Subcutaneous abdominal adipose tissue (tissue), 5 donors: ENCODE results near the gene MMP23B.
"Not testable (repeated sequence)": the region's sequence is repeated elsewhere in the genome, so short reads cannot be mapped to it uniquely, and the experiment has no call there.

Experiments used
- H3K27ac ChIP-seq: one replicate; pipeline ENCODE4 v1.7.0; 2013; ENCODE audit warnings: low read depth, mild to moderate bottlenecking, inconsistent platforms, low read length, moderate library complexity
- H3K27me3 ChIP-seq, 5 donors: one replicate each; pipeline ENCODE4 v1.7.0; 2013; ENCODE audit warnings: low read length in 5 of 5, inconsistent platforms in 1 of 5; ENCODE audit not compliant: control insufficient read depth in 5 of 5, insufficient read depth in 4 of 5
- H3K36me3 ChIP-seq, 5 donors: one replicate each; pipeline ENCODE4 v1.7.0; 2013; ENCODE audit warnings: low read length in 5 of 5; ENCODE audit not compliant: control insufficient read depth in 5 of 5, insufficient read depth in 5 of 5
- H3K4me1 ChIP-seq, 5 donors: one replicate each; pipeline ENCODE4 v1.7.0; 2013; ENCODE audit warnings: low read length in 5 of 5, mild to moderate bottlenecking in 3 of 5, moderate library complexity in 1 of 5; ENCODE audit not compliant: control insufficient read depth in 5 of 5, insufficient read depth in 5 of 5
- H3K4me3 ChIP-seq, 5 donors: one replicate each; pipeline ENCODE4 v1.7.0; 2013; ENCODE audit warnings: low read length in 5 of 5, low read depth in 1 of 5
- H3K9ac ChIP-seq, 5 donors: one replicate each; pipeline ENCODE4 v1.7.0; 2013; ENCODE audit warnings: low read length in 5 of 5, mild to moderate bottlenecking in 4 of 5, moderate library complexity in 3 of 5
- H3K9me3 ChIP-seq, 5 donors: one replicate each; pipeline ENCODE4 v1.7.0; 2013; ENCODE audit warnings: low read length in 5 of 5; ENCODE audit not compliant: control insufficient read depth in 5 of 5
- donor health status: healthy.
- donor health status: healthy.
- donor health status: healthy.
- donor health status: healthy.
- donor health status: healthy.

Gene MMP23B

GRCh38 chr1:1646326-1646725 lies 14.4 kb downstream of the MMP23B start:
- not testable (repeated sequence) for H3K9me3 ChIP-seq, H3K27me3 ChIP-seq, H3K9ac ChIP-seq, H3K4me1 ChIP-seq, H3K27ac ChIP-seq, H3K4me3 ChIP-seq
- peaks cover 9 to 38% (median 26%) of the 10 kb centered on the region in 5 donors for H3K36me3 ChIP-seq

DNA sequence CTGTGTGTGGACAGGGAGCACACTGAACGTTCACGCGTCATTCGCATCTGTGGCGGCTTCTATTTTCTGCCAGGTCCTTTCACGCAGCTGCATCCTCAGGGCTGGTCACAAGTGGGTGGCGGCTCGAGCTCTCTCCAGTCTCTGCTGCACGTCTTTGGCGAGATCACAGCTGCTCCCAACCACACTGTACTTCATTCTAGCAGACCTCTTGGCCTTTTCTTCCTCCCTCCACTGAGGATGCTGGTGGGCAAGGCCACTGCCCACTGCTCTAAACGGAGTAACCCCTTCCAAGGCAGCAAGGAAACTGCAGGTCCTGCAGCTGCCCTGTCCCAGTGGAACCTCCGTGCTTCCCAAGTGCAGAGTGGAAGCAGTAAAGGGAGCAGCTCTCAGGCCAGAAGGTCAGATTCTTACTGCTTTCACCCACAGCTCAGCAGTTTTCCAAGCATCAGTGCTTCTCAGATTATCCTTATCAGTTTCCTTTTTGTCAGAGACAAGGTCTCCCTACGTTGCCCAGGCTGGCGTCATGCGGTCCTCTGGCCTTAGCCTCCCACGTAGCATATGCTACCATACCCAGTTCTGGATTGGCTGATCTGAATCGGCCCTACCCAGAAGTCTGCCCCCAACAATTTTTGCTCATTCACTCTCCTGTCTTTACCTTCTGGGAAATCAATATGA lies 15.7 kb downstream of the MMP23B start:
- H3K27ac ChIP-seq, H3K9me3 ChIP-seq, H3K27me3 ChIP-seq, H3K9ac ChIP-seq, H3K4me1 ChIP-seq, H3K4me3 ChIP-seq: not testable (repeated sequence)
- H3K36me3 ChIP-seq = peaks cover 21 to 48% (median 39%) of the 10 kb centered on the region in 5 donors

GRCh38 chr1:1648265-1648664 lies 16.3 kb downstream of the MMP23B start:
- H3K27ac ChIP-seq, H3K9ac ChIP-seq, H3K4me1 ChIP-seq, H3K9me3 ChIP-seq, H3K4me3 ChIP-seq, H3K27me3 ChIP-seq: not testable (repeated sequence)
- H3K36me3 ChIP-seq = peaks cover 21 to 48% (median 39%) of the 10 kb centered on the region in 5 donors

GRCh38 chr1:1658583-1659549 lies 26.9 kb downstream of the MMP23B start, which contains the start of gene CDK11B:
Gene CDK11B, minus strand, starts transcription at chr1:1659004. Its CDS starts 1,519 bp downstream, at chr1:1657485.
- not testable (repeated sequence) for H3K4me1 ChIP-seq, H3K9me3 ChIP-seq, H3K27me3 ChIP-seq
- peak within 1 kb of the TSS; percentile 89 for H3K27ac ChIP-seq
- peak within 1 kb of the TSS; percentile 55 to 72 (median 62) for H3K4me3 ChIP-seq
- peak within 1 kb of the TSS in 3 of 5 donors; percentile 62 to 82 (median 77) for H3K9ac ChIP-seq
- peaks cover 3 to 27% (median 12%) of the 10 kb centered on the region in 5 donors for H3K36me3 ChIP-seq

GRCh38 chr1:1662392-1662791 lies 30.4 kb downstream of the MMP23B start:
- H3K27ac ChIP-seq, H3K9me3 ChIP-seq, H3K9ac ChIP-seq, H3K4me3 ChIP-seq, H3K27me3 ChIP-seq, H3K4me1 ChIP-seq: not testable (repeated sequence)
- H3K36me3 ChIP-seq = peaks cover 0 to 21% (median 19%) of the 10 kb centered on the region in 5 donors

DNA sequence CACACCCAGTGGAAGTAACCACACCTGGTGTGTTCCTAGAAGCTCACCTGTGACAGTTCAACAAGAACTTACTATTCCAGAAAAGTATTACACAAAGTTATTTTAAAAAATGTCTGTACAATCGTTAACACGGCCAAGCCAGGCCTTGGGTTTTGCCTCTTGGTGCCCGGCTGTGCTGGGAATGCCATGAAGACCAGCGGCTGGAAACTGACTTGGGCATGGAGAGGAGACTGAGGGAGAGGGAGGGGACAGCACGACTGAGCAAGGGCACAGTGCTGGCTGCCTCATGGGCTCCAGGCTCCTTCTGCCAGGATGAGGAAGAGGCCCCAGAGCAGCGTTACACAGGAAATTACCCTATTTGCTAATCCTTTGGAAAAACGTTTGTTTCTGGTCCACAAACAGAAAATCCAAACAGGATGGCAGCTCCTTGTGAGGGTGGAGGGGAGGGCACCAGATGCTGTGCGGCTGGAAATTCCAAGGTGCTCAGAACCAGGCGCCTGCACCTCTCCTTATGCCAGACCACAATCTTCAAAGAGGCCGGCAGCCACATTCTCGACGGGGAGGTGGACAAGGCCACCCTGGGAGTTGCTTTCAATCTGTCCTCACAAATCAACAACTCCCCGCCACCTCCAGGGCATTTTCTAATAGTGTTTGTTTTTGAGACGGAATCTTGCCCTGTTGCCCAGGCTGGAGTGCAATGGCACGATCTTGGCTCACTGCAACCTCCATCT lies 31.0 kb downstream of the MMP23B start:
- not testable (repeated sequence) for H3K4me1 ChIP-seq, H3K9ac ChIP-seq, H3K9me3 ChIP-seq, H3K27ac ChIP-seq, H3K4me3 ChIP-seq, H3K27me3 ChIP-seq
- H3K36me3 ChIP-seq = peaks cover 0 to 24% (median 21%) of the 10 kb centered on the region in 5 donors

DNA sequence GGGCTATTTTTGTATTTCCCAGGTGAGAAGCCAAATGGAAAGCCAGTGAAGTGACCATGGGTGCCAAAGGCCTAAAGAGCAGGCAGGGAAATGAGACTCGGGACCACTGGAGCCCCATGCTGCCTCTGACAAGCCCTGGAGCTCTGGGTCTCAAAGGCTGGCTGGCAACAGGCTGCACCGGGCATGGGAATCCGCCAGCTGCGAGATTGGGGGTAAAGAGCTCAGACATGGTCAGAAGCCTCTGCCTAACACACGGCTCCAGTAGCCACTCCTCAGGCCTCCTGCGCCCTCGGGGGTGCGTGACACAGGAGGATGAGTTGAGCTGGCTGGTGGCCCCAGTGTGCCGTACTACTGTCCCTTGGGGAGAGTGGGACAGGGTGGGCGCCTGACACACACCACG lies 32.3 kb downstream of the MMP23B start:
- H3K9me3 ChIP-seq, H3K4me3 ChIP-seq, H3K9ac ChIP-seq, H3K27ac ChIP-seq, H3K27me3 ChIP-seq, H3K4me1 ChIP-seq: not testable (repeated sequence)
- peaks cover 0 to 33% (median 22%) of the 10 kb centered on the region in 5 donors for H3K36me3 ChIP-seq

- H3K27ac ChIP-seq = no peak overlapping the region
These were observed 33.2 kb downstream of the MMP23B start for GRCh38 chr1:1664941-1665814.

GRCh38 chr1:1665815-1666251 lies 33.9 kb downstream of the MMP23B start:
- Histone ChIP-seq H3K27ac (no peak overlapping the region), H3K27me3 (no peaks in the 10 kb centered on the region), H3K4me3 (no peak overlapping the region), H3K9me3 (no peaks in the 10 kb centered on the region), H3K9ac (no peak overlapping the region), H3K4me1 (peaks cover 0 to 8% (median 0%) of the 10 kb centered on the region in 5 donors), H3K36me3 (peaks cover 0 to 44% (median 32%) of the 10 kb centered on the region in 5 donors)

More at GRCh38 chr1:1664941-1665814, 33.2 kb downstream of the MMP23B start:
- Histone ChIP-seq H3K36me3 (peaks cover 0 to 41% (median 30%) of the 10 kb centered on the region in 5 donors), H3K9ac (no peak overlapping the region), H3K9me3 (no peaks in the 10 kb centered on the region), H3K27me3 (no peaks in the 10 kb centered on the region), H3K4me1 (peaks cover 0 to 8% (median 0%) of the 10 kb centered on the region in 5 donors), H3K4me3 (no peak overlapping the region)
